IPS DF 19.7 (cell line): ENCODE results near the gene HSPA12B.

Experiments
- DNase-seq: peaks from one replicate; pipeline ENCODE4 v3.0.0-alpha.2; 2013; ENCODE audit warnings: low read depth, low spot score

Gene HSPA12B

DNA sequence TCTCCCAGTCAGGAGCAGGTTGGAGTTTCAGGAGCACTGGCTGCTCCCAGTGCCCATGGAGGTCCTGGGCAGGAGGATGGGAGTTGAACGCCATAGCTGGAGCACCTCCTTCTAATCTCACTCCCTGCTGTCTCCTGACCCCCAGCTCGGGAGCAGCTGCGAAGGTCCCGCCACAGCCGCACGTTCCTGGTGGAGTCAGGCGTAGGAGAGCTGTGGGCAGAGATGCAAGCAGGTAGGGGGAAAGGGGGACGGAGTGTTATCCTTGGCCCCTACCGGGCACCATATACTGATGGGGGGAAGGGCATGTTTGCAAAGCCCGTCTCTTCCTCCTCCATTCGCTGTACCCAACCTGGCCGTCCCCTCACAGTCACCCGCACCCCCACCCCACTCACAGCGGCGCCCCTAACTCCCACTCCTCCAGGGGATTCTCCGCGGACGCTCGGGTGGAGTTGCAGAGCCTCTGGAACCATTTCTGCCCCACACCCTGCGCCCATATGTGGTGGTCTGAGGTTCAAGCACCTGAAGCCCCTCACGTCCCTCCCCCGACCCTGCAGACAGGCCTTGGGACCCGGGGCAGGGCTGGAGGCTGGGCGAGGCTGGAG, 16.7 kb downstream of the HSPA12B start:
- DNase-seq = no peak

DNA sequence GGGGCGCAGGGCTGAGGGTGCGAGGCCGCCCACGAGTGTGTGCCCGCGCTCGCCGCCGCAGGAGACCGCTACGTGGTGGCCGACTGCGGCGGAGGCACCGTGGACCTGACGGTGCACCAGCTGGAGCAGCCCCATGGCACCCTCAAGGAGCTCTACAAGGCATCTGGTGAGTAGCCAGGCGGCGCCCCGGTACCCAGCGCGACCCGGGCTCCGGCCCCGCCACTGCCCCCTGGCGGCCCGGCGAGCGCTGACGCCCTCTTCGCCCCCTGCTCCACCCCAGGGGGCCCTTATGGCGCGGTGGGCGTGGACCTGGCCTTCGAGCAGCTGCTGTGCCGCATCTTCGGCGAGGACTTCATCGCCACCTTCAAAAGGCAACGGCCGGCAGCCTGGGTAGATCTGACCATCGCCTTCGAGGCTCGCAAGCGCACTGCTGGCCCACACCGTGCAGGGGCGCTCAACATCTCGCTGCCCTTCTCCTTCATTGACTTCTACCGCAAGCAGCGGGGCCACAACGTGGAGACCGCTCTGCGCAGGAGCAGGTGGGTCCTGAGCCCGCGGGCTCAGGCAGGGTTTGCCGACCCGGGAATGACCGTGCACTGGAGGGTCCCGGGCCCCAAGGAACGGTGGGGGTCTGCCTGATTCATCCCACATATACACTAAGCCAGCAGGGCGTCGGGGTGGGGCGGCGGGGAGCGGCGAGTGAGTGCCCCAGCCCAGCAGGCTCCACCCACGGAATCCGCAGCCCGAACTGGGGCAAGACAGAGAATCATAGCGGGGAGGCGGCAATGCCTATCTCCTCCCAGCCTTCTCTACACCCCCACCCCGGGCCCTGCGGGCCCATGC, 17.4 kb downstream of the HSPA12B start:
- no peak for DNase-seq

DNA sequence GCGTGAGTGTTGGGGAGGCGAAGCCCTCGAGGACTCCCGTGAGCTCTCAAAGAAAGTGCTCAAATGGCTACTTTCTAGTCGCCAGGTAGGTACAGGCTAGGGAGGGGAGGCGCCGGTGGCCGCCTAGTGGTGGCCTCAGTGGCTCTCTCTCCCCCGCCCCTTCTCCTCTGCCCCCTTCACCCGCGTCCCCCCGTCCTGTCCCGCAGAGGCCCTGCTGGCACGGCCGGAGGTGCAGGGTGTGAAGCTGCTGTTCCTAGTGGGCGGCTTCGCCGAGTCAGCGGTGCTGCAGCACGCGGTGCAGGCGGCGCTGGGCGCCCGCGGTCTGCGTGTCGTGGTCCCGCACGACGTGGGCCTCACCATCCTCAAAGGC, 18.8 kb downstream of the HSPA12B start:
- no peak for DNase-seq

DNA sequence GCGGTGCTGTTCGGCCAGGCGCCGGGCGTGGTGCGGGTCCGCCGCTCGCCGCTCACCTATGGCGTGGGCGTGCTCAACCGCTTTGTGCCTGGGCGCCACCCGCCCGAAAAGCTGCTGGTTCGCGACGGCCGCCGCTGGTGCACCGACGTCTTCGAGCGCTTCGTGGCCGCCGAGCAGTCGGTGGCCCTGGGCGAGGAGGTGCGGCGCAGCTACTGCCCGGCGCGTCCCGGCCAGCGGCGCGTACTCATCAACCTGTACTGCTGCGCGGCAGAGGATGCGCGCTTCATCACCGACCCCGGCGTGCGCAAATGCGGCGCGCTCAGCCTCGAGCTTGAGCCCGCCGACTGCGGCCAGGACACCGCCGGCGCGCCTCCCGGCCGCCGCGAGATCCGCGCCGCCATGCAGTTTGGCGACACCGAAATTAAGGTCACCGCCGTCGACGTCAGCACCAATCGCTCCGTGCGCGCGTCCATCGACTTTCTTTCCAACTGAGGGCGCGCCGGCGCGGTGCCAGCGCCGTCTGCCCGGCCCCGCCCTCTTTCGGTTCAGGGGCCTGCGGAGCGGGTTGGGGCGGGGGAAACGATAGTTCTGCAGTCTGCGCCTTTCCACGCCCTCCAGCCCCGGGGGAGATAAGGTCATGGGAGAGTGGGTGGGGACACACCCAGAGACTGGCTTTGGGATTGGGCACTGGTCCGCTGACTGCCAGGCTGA, 19.3 kb downstream of the HSPA12B start:
- no peak for DNase-seq

DNA sequence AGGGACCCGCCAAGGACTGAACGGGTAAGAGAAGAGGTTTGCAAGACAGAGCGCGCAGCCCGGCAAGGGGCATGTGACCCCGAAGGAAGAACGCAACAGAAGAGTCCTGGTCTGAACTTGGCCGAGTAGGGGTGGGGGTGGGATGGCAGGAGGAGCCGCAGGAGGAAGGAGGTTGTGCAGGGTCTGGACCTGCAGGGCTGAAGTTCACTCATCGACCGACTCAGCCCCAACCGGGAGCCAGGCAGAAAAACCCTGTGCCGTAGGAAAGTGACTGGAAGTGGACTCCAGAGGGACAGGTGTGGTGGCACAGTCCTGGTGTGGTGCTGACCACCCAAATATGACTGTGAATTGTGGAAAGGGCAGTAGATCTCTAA, 19.9 kb downstream of the HSPA12B start:
- DNase-seq = no peak

DNA sequence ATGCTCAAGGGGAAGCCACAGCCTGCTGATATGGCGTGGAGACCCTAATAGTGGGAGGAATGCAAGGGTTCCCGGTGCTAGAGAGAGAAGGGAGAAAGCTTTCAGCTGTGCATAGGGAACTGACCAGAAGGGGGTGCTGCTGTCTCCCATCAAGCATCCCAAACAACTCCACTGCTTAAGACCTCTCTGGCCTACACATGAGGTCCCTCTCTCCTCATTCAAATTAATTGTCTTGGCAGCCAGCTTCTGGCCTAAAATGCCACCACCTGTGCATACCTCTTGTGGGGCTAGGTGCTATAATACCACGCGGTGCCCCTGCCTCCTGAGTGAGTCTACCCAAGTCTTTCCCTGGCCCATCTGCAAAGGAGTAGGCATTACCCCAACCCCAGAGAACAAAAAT, 20.6 kb downstream of the HSPA12B start:
- no peak for DNase-seq

DNA sequence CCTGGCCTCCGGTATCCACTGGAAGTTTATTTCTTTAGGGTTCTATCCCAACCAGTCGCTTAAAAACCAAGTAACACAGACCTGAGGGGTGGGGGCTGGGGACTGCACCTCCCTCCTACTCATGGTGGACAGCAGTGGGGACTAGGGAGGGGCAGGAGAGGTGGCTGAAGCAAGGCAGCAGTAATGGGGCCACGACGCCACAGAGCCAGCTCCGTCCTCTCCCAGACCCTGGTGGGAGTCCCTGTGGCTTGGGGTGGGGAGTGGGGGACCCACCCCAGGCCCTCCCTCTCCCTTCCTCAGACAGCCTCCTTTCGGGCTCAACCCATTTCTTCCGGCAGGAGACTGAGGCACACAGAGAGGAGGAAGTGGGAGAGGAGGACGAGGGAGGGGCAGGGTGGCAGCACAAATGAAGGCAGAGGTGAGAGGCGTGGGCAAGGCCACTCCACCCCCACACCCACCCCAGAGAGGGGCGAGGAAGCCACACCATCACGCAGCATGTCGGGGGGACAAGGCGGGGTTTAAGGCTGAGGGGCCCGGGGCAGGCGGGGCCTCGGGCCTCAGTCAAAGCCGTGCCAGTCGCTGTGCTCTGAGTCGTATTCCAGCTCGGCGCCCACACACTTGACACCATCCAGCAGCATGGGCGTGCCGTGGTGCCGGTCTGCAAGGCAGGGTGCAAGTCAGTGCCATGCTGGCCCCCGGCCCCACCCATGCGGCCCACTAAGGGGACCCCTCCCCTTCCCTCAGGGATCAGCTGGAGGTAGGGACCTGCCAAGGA, 21.2 kb downstream of the HSPA12B start:
- no peak for DNase-seq

DNA sequence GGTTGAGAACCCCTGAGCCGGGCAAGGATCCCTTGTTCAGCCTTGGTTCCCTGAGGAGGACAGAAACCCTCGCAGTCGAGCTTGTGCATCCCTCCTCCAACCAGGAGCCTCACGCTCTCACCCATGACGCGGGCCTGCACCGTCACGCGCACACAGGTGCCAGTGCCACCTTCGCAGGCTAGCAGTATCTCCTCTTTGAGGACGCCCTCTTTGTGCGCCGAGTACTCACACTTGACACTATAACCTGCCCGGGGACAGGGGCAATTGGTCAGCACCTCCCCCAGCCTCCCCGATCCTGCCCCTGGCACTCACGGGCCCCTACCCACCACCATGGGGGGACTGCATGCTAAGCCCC, 21.8 kb downstream of the HSPA12B start:
- no peak for DNase-seq

DNA sequence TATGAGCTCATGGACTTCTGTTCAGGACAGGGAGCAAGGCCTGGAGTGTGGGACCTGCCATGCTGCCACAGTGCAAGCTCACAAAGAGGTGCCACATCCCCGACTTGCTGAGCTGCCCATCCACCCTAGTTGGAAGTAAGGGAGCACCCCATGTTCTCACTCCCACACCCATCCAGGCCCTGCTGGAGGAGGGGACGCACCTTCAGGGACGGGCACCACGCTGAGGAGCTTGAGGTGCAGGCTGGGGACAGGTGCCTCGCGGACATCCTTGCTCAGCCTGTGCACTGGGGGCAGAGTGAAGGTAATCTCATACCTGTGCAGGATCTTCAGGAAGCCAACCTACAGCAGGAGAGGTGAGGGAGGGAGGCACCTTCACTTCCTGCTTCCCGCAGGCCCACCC, 22.8 kb downstream of the HSPA12B start:
- no peak for DNase-seq

DNA sequence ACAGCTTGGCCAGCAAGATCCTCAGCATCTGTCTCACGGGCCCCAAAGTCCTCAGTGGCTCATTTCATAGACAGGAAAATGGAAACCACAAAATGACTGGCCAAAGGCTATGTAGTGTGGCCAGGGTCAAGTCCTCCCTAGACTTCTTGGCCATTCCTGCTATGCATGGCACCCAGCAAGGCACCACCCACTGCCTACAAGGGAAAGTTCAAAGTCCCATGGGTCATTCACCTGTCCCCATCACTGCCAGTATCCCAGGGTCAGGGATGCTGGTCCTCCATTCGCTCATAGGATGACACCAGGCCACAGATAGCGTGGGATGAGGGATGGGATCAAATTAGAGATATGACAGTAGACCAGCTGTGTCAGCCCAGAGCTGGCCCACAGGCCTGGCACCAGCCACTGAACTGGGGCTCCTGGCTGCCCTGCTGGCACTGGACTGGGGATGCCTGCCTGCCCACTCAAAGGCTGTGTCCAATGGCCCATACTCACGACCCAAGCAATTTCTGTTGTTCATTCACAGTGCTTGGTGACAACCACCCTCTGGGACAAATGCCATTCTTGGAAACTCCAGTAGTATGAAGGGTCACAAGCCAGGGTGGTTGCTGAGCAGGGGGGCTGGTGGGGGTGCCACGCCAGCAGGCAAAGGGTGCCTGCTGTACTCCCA, 23.5 kb downstream of the HSPA12B start:
- DNase-seq = no peak

DNA sequence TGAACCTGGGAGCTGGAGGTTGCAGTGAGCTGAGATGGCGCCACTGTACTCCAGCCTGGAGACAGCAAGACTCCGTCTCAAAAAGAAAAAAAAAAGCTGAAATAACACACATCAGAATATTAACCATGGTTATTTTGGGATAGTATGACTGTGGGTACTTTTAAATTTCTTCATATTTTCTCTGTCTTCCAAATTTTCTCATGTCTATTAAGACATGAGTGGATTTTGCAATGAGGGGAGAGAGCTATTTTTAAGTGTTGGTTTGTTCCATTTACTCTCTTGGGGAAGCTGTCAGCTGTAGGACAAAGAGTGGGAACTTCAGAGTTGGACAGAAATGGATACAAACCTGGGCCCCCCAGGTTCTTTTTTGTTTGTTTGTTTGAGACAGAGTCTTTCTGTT, 24.8 kb downstream of the HSPA12B start:
- DNase-seq = no peak

DNA sequence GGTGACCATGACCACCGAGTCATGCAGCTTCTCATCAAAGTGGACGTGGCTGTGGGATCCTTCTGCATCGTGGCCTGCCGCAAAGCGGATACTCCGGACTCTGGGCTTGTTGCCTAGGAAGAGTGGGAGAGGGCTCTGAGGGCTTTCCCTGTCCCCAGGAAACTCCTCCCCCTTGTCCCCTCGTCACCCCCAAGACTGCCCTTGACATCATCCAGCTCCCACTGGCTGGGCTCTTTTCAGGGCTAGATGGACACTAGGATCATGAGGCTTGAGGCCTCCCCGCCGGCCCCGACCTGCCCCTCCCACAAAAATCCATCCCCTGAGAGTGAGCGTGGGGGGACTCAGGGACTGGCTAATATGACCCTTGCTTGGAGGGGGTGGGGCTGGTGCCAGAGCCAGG, 26.1 kb downstream of the HSPA12B start:
- no peak for DNase-seq

DNA sequence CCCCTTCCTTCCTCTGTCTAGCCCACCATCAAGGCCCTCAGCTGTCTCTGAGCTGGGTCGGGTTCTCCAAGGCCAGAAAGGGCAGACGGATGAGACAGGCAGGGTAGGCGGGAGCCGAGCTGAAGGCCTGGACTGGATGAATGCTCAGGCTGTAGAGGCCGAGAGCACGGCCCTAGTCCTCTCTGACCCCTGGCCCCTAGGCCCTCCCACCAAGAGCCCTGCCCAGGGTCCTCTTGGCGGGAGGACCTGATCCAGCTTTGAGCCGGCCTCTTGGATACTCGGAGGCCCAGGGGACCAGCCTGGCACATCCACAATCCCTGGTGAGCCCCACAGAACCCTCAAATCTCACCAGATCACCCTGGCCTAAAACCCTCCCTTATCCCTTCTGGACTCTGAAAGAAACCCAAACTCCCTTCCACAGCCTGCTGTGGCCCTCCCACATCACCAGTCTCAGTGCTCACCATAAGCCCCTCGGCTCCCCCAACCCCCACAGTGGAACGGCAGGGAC, 26.9 kb downstream of the HSPA12B start:
- DNase-seq = no peak

DNA sequence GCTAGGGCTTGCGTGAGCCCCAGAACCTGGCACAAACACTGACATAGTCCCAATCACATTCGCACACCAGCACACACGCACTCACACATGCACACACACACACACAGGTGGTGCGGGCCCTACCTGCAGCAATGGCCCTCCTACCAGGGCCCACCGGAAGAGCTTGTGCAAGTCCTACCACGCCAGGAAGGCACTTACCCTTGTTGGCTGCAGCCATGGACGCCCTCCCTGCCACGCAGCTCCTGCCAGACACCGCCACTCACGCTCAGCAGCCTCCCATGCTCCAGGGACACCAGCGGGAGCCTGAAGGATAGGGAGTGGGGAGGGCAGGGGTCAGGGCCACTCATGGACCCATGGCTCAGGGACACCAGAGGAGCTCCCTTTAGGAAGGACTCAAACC, 27.4 kb downstream of the HSPA12B start:
- DNase-seq = no peak

DNA sequence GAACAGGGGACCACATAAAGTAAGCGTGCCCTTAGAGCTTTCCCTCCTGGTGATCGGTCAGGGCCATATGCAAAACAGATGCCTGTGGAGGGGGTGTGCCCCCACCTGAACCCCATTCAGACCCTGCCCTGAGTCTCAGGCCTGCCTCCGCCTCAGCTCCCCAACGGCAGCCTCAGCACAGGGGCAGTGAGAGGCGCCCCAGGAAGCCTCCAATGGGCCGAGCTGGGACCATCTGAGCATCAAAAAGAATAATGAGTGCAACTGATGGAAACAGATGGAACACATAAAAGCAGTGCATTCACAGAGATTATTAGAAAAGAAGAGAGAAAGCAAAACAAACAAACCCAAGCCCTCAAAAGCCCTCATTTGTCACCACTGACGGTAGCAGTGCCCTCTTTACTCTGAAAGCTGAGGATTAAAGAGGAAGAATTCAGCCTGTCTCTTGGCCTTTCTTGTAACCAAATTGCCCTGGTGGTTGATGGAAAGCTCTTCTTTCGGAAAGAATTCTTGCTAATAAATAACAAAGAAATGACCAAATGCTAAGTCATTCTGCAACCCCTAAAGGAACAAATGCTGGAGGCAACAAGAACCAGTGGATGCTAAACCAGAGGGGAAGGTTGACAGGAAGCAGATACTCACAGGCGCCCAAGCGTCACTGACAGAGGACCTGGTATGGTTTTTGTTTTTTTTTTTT, 28.3 kb downstream of the HSPA12B start:
- no peak for DNase-seq

DNA sequence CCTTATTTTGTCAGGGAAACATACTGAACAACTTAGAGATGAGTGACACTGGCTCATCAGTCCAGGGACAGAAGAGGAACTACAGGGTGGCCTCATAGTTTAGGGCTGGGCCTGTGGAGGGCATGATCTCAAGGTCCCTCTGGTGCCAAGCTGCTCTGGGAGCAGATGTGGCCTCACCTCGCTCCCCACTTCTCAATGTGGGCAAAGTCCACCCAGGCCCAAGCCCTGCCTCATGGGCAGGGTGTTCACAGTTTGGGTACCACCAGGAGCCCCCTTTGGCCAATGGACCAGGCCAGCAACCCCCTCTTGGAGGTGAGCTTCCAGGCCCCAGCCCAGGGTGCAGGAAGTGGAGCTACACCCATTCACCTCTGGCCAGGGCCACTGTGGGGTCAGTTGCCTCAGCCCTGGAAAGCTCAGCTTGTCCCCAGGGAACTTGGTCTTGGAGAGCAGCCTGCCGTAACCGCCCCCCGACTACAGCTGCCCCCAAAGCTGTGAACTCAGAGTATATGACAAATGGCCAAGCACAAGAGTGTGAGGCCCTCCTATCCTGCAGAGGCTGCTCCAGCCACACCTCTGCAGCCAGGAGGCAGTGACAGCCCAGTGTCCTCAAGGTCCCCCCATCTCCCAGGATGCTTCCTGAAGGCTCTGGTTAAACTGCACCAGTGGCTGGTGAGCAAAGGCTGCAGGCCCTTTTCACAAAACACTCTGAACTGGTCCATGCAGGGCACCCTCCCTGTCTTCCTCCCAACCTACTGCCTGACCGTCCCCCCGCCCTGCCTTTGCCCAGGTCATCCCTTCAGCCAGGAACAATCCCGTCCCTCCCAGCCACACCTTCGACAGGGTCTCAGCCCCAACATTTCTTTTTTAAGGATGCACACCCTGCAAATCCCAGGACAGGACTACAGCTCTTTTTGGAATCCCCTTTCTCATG, 31.5 kb downstream of the HSPA12B start:
- no peak for DNase-seq

DNA sequence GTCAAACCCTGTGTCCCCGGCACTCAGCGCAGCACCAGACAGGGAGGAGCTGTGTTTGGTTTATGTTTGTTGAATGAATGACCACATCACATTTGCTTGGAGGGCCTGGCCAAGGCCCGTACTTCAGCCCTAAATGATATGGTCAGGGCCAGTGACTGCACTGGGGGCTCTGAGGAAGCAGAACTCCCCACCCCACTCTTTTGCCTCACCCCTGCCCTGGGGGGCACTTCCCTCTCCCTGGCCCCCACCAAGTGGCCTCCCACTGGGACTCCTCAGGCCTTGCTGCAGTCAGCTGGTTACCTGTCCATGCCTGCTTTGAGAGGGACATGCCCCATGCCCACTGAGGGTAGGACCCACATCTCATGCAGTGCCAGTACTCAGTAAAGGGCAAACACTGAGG, 32.2 kb downstream of the HSPA12B start:
- no peak for DNase-seq

DNA sequence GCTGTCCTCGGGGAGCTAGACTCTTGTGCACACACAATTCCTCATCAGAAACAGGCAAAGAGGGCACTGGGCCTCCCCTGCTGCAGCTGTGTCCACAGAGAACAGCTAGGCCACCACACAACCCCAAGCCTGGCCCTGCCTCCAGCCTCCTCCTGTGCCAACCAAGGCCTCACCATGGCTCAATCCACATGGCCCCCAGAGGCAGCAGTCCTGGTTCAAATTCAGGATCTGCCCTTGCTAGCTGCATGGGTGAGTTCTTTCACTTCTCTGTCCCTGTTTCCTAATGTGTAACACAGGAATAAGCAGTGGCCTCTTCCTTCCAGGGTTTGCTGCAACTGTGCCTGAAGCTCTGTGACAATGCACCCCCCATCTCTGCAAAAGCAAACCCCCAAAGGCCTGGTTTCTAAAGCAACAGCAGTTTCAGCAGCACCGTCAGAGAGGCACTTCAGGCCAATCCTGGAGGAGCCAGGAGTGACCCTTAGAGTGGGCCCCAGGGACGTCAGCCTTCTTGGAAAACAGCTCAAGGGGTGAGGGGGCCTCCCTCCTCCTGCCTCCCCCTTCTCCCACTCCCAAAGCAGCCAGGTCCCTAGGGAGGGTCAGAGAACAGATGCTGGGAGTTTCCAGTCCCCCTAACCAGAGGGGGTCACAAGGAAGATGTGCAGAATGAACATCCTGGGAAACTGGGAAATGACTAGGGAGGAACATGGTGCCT, 32.8 kb downstream of the HSPA12B start:
- no peak for DNase-seq

DNA sequence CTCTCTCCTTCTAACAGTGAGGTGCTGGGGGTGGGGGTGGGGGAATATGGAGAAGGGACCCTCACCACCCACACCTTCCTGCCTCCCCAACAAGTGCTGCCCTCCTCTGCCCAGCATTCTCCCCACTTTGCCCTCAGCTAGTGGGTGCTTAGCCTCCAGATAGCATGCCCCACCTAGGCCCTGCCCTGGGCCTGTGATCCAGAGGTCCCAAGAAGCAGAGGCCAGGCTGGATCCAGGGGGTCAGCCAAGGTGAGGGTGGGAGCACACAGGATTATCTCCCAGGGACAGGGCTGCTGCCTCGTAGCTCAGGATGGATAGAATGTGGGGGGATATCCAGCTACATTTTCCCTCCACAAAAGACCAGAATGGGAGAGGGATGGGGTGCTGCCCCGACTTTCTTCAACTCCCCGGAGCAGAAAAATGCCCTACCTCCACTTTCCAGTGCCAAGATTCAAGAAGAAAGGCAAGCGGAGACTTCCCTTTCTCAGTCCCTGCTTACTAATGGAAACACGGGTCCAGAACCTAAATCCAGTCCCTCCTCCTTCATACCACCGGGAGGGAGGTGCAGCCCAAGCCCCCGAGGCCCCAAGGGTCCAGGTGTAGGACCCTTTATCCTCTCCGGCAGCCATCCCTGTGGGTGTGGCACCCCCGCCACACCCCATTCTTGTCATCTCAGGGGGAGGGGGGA, 34.1 kb downstream of the HSPA12B start:
- no peak for DNase-seq
